NCI-H187 treated with DMSO at 0.1 percent for 48 hours (cell line): ENCODE measurements around the gene MUCL1.
A peak's percentile ranks its signal among the peaks of the same experiment; 100 is the strongest.

ENCODE experiments used
- DNase-seq: peaks from one replicate; lab custom pipeline; 2025; lab: John Stamatoyannopoulos, UW

Gene MUCL1

GRCh38 chr12:54891717-54892478, 37.6 kb downstream of the MUCL1 start:
- peak; percentile 95 for DNase-seq
